SKM-1 (cell line): Measurements from ENCODE around the gene FBXO38.

Experiments used
- DNase-seq: peaks from one replicate; lab custom pipeline; 2025; ENCODE audit not compliant: unreplicated experiment; lab: John Stamatoyannopoulos, UW

FBXO38 gene, protein sequence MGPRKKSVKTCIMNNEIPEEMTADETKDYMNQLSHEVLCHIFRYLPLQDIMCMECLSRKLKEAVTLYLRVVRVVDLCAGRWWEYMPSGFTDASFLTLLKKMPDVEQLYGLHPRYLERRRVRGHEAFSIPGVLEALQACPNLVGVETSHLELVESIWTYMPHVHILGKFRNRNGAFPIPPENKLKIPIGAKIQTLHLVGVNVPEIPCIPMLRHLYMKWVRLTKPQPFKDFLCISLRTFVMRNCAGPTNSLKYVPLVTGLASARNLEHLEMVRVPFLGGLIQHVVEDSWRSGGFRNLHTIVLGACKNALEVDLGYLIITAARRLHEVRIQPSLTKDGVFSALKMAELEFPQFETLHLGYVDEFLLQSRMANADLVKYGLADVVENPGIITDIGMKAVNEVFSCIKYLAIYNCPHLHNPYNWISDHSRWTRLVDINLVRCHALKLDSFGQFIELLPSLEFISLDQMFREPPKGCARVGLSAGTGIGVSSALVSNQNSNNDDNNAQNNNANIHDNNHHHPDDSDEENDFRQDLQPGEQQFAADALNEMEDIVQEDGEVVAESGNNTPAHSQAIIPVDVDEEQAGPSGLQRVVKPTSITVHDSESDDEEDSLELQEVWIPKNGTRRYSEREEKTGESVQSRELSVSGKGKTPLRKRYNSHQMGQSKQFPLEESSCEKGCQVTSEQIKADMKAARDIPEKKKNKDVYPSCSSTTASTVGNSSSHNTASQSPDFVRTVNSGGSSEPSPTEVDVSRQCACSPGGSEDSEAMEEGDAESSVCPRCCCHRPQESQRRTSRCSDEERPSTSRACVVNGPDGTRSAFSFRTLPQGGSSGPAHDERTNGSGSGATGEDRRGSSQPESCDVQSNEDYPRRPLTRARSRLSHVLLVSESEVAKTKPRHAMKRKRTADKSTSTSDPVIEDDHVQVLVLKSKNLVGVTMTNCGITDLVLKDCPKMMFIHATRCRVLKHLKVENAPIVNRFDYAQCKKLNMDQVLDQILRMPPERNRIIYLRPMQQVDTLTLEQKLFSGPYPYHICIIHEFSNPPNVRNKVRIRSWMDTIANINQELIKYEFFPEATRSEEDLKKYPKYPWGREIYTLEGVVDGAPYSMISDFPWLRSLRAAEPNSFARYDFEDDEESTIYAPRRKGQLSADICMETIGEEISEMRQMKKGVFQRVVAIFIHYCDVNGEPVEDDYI

DNA sequence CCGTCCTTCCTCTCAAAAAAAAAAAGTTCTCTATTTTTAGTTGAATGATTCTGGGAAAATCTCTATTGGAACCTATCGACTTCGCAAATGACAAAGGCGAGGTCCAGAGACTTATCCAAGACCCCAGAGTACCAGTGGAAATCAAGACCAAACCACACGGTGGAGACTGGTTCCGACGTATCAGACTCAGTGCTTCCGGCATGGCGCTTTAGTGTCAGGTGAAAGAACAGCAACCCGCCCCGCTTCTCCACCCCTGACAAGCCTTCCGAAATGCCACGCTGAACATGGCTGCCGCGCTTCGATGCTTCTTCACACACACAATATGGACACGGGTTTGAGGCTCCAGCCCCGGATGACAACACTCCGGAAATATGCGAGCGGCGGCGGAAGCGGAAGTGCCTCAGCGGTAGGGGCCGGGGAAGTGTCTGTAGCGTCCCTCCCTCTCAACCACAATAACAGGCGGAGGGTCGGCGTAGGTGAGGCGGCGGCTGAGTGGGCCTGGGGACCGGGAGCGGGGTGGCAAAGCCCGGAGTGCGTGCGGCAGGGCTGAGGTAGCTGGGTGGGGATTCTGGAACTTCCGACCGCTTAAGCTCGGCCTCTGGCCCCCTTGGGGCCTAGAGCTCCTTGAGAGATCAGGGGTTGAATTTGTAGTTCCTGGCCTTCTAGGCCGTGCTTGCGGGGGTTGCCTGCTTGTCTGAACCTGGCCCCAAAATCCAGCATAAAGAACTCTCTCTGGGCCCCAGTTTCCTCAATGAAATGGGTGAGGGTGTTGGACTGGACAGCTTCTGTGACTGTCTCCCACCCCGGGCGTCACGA, at the start of gene FBXO38:
TSS of gene FBXO38 (plus strand) at position 395 of the 816 bp plus-strand sequence. CDS start 10,819 bp downstream, outside the sequence.
- peak; percentile 83 for DNase-seq

DNA sequence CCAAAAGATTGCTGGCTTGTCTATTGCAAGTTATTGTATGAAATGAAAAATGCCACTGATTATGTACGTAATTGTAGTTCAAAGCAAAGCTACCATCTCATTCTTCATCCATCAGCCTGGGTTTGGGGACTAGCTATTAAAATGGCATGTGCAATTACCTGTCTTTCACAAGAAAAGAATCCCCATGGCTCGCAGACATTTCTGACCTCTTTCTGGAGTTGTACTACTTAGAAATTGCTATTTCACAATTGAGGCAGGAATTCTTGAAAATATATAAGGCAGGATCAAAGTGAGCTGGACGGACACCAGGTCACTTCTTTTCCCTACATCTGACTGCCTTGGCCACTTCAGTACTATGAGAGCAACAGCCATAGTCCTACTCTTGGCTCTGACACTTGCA, 48.5 kb upstream of the FBXO38 start, which contains the start of gene SPINK9:
TSS of gene SPINK9 (plus strand) at position 301 of the 400 bp plus-strand sequence. CDS start at position 356, 55 bp downstream.
- no peak for DNase-seq

DNA sequence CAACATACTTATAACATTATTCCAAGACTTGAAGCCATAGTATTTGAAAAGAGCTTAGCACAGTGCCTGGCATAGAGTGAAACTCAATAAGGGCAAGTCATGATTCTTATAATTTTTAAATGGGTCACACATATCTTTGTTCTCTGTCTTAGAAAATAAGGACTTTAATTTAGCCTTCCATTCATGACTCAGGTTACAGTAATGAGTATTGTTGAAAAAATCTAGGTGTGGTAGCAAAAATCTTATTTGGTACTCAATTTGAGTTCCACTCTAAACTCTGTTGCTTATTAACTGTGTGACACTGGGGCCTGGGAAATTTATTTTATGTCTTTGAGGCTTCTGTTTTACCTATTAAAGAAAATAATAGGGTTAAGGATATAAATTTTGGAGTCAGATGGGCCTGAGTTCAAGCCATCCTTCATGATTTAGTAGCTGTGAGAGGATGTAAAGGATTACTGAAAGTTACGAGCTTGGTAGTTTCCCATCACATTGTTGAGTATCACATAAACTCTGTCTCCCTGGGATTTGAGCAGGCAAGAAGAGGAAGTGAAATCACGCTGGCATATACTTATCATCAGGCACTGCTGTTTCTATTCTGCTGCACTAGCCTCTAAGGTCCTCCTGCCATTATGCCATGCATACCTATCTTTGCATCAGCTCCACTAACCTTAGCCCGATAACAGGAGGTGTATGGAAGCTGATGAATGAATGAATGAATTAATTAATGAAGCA, 46.9 kb upstream of the FBXO38 start:
- no peak for DNase-seq

DNA sequence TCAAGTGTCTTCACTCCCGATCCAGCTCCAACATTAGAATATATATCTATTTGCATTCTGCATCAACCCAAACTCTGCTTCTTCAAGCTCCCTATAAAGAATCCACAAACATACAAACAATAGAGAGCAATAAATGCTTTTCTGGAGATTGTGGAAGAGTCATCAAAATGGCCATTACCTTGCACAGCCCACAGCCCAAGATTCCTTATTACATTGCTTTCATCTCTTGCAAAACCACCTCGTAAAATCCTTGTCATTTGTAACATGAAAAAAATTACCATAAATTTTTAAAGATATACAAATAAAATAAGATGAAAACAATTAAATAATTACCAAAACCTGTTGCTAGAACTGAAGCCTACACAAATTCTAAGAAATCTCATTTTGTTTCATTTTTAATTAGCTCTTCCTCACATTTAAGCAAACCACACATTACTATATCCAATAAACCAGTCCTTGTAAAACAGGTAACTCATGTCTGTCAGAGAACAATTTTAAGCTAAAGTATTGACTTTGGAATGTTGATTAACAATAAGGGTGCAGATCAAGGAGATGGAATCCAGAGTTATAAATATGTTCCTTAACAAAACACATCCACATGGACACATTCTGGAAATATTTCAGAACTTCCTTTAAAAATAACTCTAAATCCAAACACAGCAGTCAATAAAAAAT, 41.2 kb upstream of the FBXO38 start:
- no peak for DNase-seq

DNA sequence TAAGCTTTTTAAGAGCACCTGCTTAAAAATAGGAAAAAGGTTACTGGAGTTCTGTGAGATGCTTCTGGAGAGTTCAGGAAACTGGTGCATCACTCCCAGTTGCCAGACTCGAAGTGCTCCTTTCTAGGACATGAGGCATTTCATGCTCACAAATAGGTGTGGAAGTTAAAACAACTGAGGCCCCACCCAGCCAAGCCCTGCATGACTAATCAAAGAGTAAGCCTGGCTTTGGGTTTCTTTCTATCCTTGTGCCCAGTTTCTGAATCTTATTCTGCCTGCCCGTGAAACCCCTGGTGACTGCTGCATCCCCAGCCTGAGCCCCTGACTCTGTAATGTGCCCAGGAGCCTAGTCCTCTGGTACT, 40.7 kb upstream of the FBXO38 start:
- DNase-seq = no peak

DNA sequence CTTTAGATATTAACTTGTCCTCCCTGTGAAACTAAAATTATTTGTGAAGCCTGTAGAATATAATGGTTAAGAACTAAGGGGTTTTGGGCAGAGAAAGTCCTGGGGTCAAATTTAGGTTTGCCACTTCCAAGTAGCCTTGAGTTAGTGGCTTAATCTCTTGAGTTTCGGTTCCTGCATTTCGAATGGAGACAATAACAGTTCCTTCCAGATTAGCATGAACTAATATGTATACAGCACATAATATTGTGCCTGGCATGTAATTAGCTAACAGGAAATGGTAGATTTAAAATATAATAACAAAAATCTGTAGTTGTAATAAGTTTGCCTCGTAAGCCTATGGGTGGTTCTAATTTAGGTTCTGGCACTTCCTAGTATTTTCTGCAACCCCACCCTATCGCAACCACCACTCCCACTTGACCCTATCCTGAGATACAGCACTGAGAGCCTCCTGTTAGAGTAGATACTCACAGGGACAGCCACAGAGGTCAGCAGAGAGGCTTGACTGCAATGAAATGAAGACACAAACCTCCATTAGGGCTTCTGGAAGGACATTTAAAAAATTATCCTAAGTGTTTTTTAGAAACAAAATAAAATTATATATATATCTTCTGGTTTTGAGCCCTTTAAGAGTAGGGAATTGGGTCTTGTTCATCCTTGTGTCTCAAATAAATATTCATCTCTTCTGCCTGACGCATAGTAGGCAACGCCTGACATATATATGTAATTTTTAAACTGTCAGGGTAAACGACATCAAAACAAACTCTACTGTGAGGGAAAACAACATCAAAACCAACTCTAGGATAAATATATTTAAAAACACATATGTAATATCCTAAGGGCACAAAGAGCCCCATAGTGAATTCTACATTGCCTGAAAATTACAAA, 39.9 kb upstream of the FBXO38 start:
- DNase-seq = no peak

DNA sequence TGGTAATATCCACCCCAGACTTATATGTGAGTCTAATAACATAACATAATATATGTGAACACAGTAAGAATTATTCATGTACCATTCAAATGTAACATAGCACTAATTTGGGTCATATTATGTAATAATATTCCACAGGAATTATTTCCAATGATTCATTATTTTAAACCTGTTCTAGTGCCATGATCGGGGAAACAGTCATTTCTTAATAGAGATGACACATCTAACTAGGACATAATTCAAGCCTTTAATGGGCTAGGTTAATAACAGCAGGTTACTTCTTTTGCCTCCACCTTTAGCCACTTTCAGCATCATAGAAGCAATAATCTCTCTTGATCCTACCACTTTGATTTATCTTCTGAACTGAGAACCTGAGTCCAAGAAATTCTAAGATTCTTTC, 36.1 kb upstream of the FBXO38 start:
- no peak for DNase-seq

DNA sequence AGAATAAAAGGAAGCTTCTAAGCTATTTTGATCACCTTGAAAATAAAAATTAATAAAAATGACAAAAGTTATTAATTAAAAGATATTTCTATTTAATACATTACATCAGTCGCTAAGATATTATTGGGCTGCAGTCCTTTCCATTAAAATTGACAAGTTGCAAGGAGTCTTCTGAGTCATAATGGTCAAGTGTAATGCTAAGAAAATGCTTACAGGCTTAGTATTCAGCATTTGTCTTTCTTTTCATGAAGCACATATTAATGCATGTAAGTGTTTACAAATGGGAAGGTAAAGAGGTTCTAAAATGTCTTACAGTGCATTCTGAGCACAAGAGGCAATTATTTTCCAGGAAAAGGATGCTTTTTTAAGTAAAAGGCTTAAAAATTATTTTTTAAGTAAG, 31.1 kb upstream of the FBXO38 start:
- DNase-seq = no peak

DNA sequence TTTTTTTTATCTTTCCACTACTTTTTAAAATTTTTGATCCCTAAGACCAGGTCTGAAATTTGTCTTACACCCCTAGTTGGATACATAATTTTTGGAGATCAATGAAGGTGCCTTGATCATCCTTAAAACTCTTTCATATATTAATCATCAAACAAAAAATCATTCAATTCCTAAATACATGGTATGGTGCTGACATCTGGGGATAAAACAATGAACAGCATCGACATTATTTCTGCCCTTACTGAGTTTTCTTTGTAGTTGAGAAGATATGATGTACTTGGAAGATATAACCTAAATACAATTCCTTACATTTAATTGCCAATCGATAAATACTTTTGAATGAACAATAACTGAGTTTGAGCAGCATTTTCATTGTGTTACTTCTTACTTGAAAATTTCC, 30.1 kb upstream of the FBXO38 start:
- DNase-seq = no peak

DNA sequence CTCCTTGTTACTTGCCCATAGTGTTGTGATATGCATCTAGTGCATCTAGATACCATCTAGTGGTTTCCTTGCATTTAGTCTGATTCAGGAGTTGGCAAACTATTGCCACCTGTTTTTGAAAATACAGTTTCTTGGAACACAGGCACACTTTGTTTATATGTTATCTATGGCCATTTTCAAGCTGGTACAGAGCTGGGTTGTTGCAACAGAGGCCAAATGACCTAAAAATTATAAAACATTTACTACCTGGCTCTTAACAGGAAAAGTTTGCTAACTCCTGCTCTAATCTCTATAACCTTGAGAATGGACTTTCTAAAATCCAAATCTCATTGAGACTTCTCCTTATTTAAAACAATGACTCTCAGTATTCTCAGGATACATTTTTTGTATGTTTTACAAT, 19.4 kb upstream of the FBXO38 start:
- DNase-seq = no peak

DNA sequence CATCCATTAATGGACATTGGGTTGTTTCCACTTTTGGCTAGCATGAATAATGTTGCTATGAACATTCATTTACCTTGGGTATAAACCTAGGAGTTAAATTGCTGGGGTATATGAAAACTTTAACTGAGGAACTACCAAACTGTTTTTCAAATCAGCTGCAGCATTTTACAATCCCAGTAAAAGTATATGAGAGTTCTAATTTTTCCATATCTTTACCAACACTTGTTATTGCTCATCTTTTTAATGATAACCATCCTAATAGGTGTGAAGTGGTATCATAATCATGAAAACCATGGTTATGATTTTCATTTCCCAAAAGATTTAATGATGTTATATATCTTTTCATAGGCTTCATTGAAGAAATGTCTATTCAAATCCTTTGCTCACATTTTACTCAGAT, 15.5 kb upstream of the FBXO38 start:
- DNase-seq = no peak

DNA sequence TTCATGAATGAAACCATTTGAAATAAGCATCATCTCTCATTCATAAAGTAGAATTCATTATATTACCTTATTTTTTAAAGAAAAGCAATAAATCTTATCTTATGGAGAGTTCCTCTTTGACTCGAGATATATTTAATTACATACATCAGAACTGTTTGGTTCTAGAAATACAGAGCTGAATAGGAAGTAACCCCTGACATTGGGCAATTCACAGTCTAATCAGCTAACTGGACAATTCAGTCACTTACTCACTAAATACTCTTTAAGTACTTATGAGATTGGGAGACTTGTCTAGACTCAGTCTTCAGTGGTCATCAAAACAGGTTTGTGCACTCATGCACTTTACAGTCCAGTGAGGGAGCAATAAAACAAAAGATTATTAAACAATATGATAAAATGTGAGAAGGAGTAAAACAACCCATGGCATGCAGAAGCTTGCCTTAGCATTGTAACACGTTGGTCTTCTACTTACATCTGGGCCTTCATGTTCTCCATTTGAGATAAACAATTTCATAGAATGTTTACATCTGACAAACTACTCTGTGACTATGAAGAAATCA, 11.5 kb upstream of the FBXO38 start:
- DNase-seq = no peak

DNA sequence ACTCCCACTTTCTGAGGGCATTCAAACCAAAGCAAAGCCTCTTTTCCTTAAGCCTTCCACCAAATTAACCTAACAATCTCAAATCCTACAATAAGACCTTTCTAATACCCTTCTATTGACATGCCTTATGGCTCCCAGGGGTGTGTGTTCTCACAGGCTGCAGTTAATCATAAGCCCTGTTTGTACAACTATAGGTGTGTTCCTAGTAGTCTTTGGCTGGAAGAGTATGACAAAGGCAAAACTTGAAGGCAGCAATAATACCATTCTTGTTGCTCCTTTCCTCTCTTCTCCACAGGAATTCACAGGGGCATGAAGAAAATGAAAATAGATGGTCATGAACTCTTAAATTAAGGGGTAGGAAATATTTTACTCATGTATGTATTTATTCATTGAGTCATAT, 10.9 kb upstream of the FBXO38 start:
- DNase-seq = no peak

DNA sequence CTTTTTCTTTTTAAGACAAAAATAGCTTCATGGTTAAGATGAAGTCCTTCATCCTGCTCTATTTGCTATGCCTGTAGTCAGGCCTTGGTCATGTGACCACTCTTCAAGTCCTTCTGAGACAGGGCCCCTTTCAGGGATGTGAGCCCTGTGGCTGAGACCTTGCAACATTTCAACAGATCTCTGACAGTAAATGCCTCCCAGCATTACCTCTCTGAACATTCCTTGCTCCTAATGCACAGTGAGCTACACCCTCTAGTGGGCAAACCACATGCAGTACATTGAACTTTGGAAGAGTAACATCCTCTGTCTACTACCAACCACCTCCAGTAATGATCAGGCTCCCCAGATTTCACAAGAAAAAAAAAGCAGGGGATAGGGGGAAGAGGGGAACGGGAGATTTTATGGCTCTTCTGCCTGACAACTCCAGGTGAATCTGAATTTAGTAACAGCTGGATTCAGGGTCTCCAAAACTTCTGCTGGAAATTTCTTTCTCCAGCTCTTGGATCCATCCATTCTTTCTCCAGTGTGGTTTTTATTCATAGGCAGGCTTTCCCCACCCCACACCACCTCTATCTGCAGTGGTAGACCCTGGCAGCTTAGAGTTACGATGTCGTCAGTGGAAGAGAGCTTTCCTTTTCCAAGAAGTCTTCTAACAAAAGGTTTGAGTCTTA, 8.9 kb upstream of the FBXO38 start:
- peak; percentile 78 for DNase-seq

DNA sequence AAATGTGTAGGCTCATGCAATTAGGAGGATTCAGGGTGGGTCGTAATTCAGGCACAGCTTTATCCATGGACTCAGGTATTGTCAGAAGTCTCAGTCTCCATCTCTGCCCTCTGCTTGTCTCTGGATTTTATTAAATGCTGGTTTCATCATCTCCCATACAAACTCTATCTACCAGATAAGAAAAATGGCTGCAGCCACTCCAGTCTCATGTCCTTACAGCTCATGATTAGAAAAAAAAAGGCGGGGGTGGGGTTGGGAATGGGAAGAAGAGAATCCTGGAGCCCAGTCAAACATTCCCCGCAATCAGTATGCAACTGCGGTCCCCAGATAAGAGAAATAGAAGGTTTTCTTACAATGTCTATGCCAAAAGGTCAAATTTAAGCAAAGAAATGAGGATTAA, 7.6 kb upstream of the FBXO38 start:
- no peak for DNase-seq

DNA sequence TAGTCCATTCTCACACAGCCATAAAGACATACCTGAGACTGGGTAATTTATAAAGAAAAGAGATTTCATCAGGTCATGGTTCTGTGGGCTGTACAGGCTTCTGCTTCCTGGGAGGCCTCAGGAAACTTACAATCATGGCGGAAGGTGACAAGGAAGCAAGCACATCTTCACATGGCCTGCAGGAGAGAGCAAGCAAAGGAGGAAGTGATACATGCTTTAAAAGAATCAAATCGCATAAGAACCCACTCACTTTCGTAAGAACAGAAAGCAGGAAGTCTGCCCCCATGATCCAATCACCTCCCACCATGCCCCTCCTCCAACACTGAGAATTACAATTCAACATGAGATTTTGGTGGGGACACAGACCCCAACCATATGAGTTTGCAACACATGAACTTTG, 5.1 kb upstream of the FBXO38 start:
- no peak for DNase-seq

DNA sequence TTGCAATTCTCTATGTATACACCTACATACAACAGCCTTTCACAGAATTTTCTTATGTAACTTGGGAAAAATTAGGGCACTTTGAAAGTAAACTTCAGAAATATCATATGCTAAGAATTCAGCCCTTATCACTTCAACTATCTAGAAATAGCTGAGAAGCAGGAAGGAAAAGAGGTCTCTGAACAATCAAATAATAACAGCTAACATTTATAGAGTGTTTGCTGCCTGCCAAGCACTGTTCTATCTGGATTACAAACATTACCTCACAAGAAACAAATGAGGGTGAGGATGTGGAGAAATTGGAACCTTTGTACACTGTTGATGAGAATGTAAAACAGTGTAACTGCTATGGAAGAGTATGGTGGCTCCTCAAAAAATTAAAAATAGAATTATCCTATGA, 4.4 kb upstream of the FBXO38 start:
- DNase-seq = no peak

DNA sequence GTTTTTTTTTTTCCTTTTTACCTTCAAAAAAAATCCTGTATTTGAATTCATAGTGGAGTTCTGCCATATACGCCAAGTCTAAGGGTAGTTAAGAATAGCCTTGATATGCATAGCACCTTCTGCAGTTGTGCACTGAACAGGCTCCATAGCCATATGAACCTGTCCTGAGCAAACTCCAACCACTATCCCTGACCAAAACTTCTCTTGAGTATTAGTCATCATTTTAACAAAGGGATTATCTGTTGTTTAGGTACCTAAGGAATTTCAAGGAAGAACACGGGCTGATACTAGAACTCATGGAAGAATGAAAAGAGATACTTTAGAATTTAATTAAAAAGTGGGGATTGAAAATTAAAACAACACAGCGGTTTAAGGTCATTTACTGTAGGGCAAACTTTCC, 1.9 kb upstream of the FBXO38 start:
- no peak for DNase-seq
